Measurements from ENCODE around the gene ADAMTS6. TPM values are rescaled to one million over a fixed set of nuclear protein-coding genes. Genes with fewer than 3 reads are reported as not detected.

The ADAMTS6 gene, protein sequence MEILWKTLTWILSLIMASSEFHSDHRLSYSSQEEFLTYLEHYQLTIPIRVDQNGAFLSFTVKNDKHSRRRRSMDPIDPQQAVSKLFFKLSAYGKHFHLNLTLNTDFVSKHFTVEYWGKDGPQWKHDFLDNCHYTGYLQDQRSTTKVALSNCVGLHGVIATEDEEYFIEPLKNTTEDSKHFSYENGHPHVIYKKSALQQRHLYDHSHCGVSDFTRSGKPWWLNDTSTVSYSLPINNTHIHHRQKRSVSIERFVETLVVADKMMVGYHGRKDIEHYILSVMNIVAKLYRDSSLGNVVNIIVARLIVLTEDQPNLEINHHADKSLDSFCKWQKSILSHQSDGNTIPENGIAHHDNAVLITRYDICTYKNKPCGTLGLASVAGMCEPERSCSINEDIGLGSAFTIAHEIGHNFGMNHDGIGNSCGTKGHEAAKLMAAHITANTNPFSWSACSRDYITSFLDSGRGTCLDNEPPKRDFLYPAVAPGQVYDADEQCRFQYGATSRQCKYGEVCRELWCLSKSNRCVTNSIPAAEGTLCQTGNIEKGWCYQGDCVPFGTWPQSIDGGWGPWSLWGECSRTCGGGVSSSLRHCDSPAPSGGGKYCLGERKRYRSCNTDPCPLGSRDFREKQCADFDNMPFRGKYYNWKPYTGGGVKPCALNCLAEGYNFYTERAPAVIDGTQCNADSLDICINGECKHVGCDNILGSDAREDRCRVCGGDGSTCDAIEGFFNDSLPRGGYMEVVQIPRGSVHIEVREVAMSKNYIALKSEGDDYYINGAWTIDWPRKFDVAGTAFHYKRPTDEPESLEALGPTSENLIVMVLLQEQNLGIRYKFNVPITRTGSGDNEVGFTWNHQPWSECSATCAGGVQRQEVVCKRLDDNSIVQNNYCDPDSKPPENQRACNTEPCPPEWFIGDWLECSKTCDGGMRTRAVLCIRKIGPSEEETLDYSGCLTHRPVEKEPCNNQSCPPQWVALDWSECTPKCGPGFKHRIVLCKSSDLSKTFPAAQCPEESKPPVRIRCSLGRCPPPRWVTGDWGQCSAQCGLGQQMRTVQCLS (N-terminal part only)
- total RNA-seq (2014; rRNA removed; shearing (Covaris generic)) = 1.0 and 2.0 TPM in 2 replicates
- 0.61 and 0.78 TPM in 2 replicates for polyA plus RNA-seq (2016; fragmentation: Nextera tagmentation; extraction: Ambion mirVana)
- long read RNA-seq, partial matches to known transcripts = 0 of 1 reads
- long read RNA-seq, other reads (novel, unspliced or antisense) = 1 of 1 reads

DNA sequence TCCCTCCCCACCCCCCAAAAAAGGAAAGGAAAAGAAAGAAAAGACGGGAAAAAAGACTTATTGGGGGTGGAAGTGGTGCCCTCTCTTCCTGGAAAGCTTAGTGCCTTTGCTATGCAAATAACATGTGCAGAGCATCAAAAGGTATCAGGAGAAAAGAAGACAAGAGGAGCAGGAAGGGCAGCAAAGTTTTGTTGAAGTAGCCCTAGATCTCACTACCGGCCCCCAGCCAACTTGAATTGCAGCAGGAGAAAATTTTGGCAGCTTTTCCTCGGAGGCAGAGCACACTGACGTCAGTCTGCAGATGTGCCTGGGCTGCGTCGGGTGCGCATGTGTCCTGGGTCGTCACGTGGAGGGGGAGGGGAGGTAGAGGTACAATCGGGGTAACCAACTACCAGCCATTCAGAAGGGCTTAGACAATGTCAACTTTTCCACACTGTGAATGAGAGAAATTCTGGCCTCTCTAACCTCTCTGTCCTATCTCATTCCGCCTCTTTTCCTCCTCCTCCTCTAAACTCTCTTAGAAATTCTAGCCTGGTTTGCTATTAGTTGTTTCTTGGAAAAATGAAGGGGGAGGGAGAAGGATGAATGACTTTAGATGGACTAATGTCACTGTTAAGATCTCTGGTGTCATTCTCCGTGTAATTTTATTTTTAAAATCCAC, at the start of gene ADAMTS6:
Gene ADAMTS6, minus strand, starts transcription at position 286 of the 661 bp plus-strand sequence. CDS start 8,247 bp downstream, outside the sequence.
- no peaks in the 10 kb centered on the region for H3K36me3 ChIP-seq (ENCODE audit: insufficient read depth)
- H3K36me3 Mint-ChIP-seq (ENCODE audit: low read depth) = no peaks in the 10 kb centered on the region; the same call in 2 of the 3 replicates
- peaks cover 8% of the 10 kb centered on the region; the same call in 1 of the 2 replicates for H3K27me3 ChIP-seq (ENCODE audit: insufficient read depth)
- H3K9me2 ChIP-seq (ENCODE audit: insufficient read depth) = no peaks in the 10 kb centered on the region
- H3K9me3 Mint-ChIP-seq = peaks cover 8% of the 10 kb centered on the region; the same call in 1 of the 3 replicates
- H3K27me3 Mint-ChIP-seq (ENCODE audit: insufficient read depth, low read depth, poor library complexity) = peaks cover 3% of the 10 kb centered on the region
- DNase-seq (ENCODE audit: low spot score) (peak; percentile 91), ATAC-seq (peak; percentile 83)
- TF ChIP-seq CREB1 (CRISPR knock-in tag; IDR thresholded peaks at IDR 0.05; ENCODE audit: low read depth) (peak; percentile 90), EZH2 (IDR thresholded peaks at IDR 0.05; ENCODE audit: low read depth, unreplicated experiment) (no peak), EZH2phosphoT487 (IDR thresholded peaks at IDR 0.05; ENCODE audit: unreplicated experiment) (no peak), NANOG (IDR thresholded peaks at IDR 0.05; ENCODE audit: borderline replicate concordance) (peak; percentile 5; the same call in 1 of the 2 replicates)
- TF ChIP-seq, protein P1, sequence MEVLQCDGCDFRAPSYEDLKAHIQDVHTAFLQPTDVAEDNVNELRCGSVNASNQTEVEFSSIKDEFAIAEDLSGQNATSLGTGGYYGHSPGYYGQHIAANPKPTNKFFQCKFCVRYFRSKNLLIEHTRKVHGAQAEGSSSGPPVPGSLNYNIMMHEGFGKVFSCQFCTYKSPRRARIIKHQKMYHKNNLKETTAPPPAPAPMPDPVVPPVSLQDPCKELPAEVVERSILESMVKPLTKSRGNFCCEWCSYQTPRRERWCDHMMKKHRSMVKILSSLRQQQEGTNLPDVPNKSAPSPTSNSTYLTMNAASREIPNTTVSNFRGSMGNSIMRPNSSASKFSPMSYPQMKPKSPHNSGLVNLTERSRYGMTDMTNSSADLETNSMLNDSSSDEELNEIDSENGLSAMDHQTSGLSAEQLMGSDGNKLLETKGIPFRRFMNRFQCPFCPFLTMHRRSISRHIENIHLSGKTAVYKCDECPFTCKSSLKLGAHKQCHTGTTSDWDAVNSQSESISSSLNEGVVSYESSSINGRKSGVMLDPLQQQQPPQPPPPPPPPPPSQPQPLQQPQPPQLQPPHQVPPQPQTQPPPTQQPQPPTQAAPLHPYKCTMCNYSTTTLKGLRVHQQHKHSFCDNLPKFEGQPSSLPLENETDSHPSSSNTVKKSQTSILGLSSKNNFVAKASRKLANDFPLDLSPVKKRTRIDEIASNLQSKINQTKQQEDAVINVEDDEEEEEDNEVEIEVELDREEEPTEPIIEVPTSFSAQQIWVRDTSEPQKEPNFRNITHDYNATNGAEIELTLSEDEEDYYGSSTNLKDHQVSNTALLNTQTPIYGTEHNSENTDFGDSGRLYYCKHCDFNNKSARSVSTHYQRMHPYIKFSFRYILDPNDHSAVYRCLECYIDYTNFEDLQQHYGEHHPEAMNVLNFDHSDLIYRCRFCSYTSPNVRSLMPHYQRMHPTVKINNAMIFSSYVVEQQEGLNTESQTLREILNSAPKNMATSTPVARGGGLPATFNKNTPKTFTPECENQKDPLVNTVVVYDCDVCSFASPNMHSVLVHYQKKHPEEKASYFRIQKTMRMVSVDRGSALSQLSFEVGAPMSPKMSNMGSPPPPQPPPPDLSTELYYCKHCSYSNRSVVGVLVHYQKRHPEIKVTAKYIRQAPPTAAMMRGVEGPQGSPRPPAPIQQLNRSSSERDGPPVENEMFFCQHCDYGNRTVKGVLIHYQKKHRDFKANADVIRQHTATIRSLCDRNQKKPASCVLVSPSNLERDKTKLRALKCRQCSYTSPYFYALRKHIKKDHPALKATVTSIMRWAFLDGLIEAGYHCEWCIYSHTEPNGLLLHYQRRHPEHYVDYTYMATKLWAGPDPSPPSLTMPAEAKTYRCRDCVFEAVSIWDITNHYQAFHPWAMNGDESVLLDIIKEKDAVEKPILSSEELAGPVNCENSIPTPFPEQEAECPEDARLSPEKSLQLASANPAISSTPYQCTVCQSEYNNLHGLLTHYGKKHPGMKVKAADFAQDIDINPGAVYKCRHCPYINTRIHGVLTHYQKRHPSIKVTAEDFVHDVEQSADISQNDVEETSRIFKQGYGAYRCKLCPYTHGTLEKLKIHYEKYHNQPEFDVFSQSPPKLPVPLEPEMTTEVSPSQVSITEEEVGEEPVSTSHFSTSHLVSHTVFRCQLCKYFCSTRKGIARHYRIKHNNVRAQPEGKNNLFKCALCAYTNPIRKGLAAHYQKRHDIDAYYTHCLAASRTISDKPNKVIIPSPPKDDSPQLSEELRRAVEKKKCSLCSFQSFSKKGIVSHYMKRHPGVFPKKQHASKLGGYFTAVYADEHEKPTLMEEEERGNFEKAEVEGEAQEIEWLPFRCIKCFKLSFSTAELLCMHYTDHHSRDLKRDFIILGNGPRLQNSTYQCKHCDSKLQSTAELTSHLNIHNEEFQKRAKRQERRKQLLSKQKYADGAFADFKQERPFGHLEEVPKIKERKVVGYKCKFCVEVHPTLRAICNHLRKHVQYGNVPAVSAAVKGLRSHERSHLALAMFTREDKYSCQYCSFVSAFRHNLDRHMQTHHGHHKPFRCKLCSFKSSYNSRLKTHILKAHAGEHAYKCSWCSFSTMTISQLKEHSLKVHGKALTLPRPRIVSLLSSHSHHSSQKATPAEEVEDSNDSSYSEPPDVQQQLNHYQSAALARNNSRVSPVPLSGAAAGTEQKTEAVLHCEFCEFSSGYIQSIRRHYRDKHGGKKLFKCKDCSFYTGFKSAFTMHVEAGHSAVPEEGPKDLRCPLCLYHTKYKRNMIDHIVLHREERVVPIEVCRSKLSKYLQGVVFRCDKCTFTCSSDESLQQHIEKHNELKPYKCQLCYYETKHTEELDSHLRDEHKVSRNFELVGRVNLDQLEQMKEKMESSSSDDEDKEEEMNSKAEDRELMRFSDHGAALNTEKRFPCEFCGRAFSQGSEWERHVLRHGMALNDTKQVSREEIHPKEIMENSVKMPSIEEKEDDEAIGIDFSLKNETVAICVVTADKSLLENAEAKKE (CRISPR knock-in tag; IDR thresholded peaks at IDR 0.05) = peak; percentile 7; the same call in 1 of the 2 replicates
- peaks cover 35% of the 10 kb centered on the region for H3K4me1 ChIP-seq (ENCODE audit: insufficient read depth)
- H2AFZ ChIP-seq = peak within 1 kb of the TSS; percentile 80; the same call in 1 of the 2 replicates
- no peaks in the 10 kb centered on the region for H4K20me1 ChIP-seq (replicated peaks; ENCODE audit: insufficient read depth)
- H3K4me1 Mint-ChIP-seq = peaks cover 17% of the 10 kb centered on the region; the same call in 2 of the 3 replicates
- H3K4me3 Mint-ChIP-seq = no peak within 1 kb of the TSS
- H3K27ac ChIP-seq (ENCODE audit: low read depth) = peak within 1 kb of the TSS; percentile 83
- H3K4me2 ChIP-seq = peak within 1 kb of the TSS; percentile 84
- no peaks in the 10 kb centered on the region for H3K79me2 ChIP-seq (replicated peaks; ENCODE audit: insufficient read depth)
- 0 out of 2 replicates have a peak, but pooled peaks cover 2% of the 10 kb centered on the region for H3F3A ChIP-seq (replicated peaks; ENCODE audit: low read depth)
- peak within 1 kb of the TSS; percentile 81 for H3K27ac Mint-ChIP-seq
- peak within 1 kb of the TSS; percentile 66 for H3K4me3 ChIP-seq

Measured in GM23338 (cell line).